ENCODE data around the gene CLIC4.

- no peak for TF ChIP-seq CTCF (IDR thresholded peaks at IDR 0.05)
- TF ChIP-seq POLR2A (IDR thresholded peaks at IDR 0.05), result no peak
These were observed 32.9 kb downstream of the CLIC4 start for GRCh38 chr1:24778141-24778540.
